Measurements from ENCODE around the gene TMEM132D. TPM values are rescaled to one million over a fixed set of nuclear protein-coding genes. Genes with fewer than 3 reads are reported as not detected.

TMEM132D gene
- total and polyA plus RNA-seq, 2 of the 8 experiments (the other 6 are each of a cell fraction or from before 2014, with no cell fraction given) = 3.5 to 10.1 TPM

DNA sequence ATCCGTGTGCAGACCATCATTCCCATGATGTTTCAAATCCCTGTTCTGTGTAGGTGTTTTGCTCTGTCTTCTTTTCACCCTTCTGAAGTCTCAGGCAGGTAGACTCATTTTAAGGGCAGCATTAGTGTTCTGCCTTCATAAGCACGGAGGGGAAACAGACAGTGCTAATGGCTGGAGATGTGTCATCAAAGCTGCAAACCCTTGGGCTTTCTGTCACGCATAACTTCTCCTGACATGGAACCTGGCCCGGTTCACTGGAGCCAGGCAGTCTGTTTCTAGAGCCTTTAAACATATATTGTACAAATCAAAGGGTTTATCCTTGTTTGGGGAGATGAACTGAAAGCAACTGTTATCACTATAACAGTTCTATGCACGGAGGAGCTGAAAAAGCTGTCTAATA lies 141.4 kb downstream of the TMEM132D start:
- Histone ChIP-seq H2BK120ac (replicated peaks; ENCODE audit: low read depth, low read length) (no peak overlapping the region), H4K8ac (ENCODE audit: extremely low read depth, insufficient read depth, low read length) (no peak overlapping the region), H2BK20ac (ENCODE audit: low read length) (no peak overlapping the region), H3K79me1 (ENCODE audit: low read depth, low read length) (no peaks in the 10 kb centered on the region), H3K4me3 (ENCODE audit: extremely low read depth in 1 of 4, insufficient read depth in 2 of 4, low read depth in 3 of 4, low read length in 4 of 4) (no peak overlapping the region), H3K4me1 (replicated peaks in 1 of 4; ENCODE audit: control insufficient read depth in 3 of 4, insufficient read depth in 4 of 4, low read length in 3 of 4) (no peaks in the 10 kb centered on the region), H3K27ac (ENCODE audit: low read depth, low read length) (no peak overlapping the region), H3K9ac (replicated peaks in 1 of 4; ENCODE audit: extremely low read depth in 1 of 4, low read depth in 3 of 4, low read length in 3 of 4) (no peak overlapping the region), H3K4me2 (ENCODE audit: insufficient read depth in 1 of 2, low read depth in 2 of 2, low read length in 2 of 2) (no peak overlapping the region), H2AFZ (ENCODE audit: low read length) (no peak overlapping the region), H3K9me3 (ENCODE audit: insufficient read depth in 2 of 2, low read depth in 1 of 2, low read length in 1 of 2) (peaks cover 12 to 16% of the 10 kb centered on the region in 2 experiments; a peak in 3 of 4 replicates), H3K79me2 (ENCODE audit: control insufficient read depth in 1 of 2, insufficient read depth in 2 of 2, low read length in 2 of 2) (no peaks in the 10 kb centered on the region), H3K56ac (replicated peaks; ENCODE audit: insufficient read length, low read depth, low read length) (no peak overlapping the region), H2AK5ac (ENCODE audit: low read depth, low read length) (no peak overlapping the region), H3K4ac (replicated peaks; ENCODE audit: insufficient read length, low read depth, low read length) (no peak overlapping the region), H4K91ac (replicated peaks; ENCODE audit: insufficient read length, low read length) (no peak overlapping the region), H2BK15ac (ENCODE audit: low read length) (no peak overlapping the region), H3K23me2 (ENCODE audit: low read depth, low read length) (no peaks in the 10 kb centered on the region), H2BK5ac (ENCODE audit: low read depth, low read length) (no peak overlapping the region), H3K23ac (ENCODE audit: insufficient read length) (no peak overlapping the region), H3K18ac (ENCODE audit: extremely low read depth, low read length) (no peak overlapping the region), H4K20me1 (replicated peaks in 1 of 2; ENCODE audit: control insufficient read depth in 1 of 2, insufficient read depth in 2 of 2, low read length in 2 of 2) (no peaks in the 10 kb centered on the region), H3K14ac (ENCODE audit: insufficient read length) (no peak overlapping the region), H3K27me3 (replicated peaks in 1 of 4; ENCODE audit: control insufficient read depth in 3 of 4, extremely low read depth in 1 of 4, insufficient read depth in 3 of 4, low read length in 3 of 4) (no peaks in the 10 kb centered on the region), H3K36me3 (ENCODE audit: control insufficient read depth in 2 of 4, insufficient read depth in 4 of 4, low read length in 3 of 4) (peaks cover 0 to 12% (median 0%) of the 10 kb centered on the region in 4 experiments; a peak in 2 of 8 replicates), H4K5ac (ENCODE audit: insufficient read length, low read depth, low read length) (no peak overlapping the region), H2BK12ac (ENCODE audit: low read depth, low read length) (peak overlapping the region; percentile 11; the same call in 1 of the 2 replicates)
- DNase-seq (ENCODE audit: low read depth in 1 of 2, low spot score in 2 of 2) (no peak), FAIRE-seq (no peak)
- WGBS, 2 experiments (ENCODE audit: extremely low coverage in 1 of 2, insufficient coverage in 1 of 2, insufficient read length in 1 of 2, insufficient replicate concordance in 2 of 2, low coverage in 1 of 2, low lambda C conversion rate in 2 of 2, missing lambda C conversion rate in 1 of 2) = 92% methylated on average over 5 of the region's 5 CpGs; no CpG with 5 or more reads in 1 of the 2 experiments
- POLR2A ChIA-PET (ENCODE audit: partially characterized antibody) = interaction anchor here (0.6 to 1.5 kb wide), 3 partner anchors 9 to 289 kb away, joined by 3 to 4 read pairs (median 4); no protein-coding TSS in a partner anchor
- CTCF ChIA-PET (ENCODE audit: partially characterized antibody) = interaction anchor here (0.8 to 1.4 kb wide), 2 partner anchors 34 to 259 kb away, joined by 3 read pairs; no protein-coding TSS in a partner anchor
- TF ChIP-seq TCF12 (IDR thresholded peaks at IDR 0.05; ENCODE audit: low read depth, low read length) = no peak
- no peak for TF ChIP-seq SUZ12 (IDR thresholded peaks at IDR 0.05; ENCODE audit: low read length)
- no peak for TF ChIP-seq POLR2A (IDR thresholded peaks at IDR 0.05; ENCODE audit: control extremely low read depth in 1 of 2, low read depth in 2 of 2, low read length in 2 of 2)
- no peak for TF ChIP-seq KDM1A (IDR thresholded peaks at IDR 0.05; ENCODE audit: borderline replicate concordance, low read length)
- no peak for TF ChIP-seq SP1 (IDR thresholded peaks at IDR 0.05; ENCODE audit: low read depth, low read length)
- no peak for TF ChIP-seq TAF7 (optimal IDR thresholded peaks at IDR 0.05; ENCODE audit: borderline replicate concordance, low read depth, low read length)
- TF ChIP-seq, protein P1, sequence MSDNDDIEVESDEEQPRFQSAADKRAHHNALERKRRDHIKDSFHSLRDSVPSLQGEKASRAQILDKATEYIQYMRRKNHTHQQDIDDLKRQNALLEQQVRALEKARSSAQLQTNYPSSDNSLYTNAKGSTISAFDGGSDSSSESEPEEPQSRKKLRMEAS (IDR thresholded peaks at IDR 0.05) = no peak
- TF ChIP-seq BRCA1 (IDR thresholded peaks at IDR 0.05; ENCODE audit: low read depth, low read length) = no peak
- no peak for TF ChIP-seq SIN3A (conservative IDR thresholded peaks at IDR 0.05 in 1 of 2, IDR thresholded peaks at IDR 0.05 in 1 of 2; ENCODE audit: low read depth in 1 of 2, low read length in 2 of 2)
- TF ChIP-seq, protein P2, sequence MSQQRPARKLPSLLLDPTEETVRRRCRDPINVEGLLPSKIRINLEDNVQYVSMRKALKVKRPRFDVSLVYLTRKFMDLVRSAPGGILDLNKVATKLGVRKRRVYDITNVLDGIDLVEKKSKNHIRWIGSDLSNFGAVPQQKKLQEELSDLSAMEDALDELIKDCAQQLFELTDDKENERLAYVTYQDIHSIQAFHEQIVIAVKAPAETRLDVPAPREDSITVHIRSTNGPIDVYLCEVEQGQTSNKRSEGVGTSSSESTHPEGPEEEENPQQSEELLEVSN (IDR thresholded peaks at IDR 0.05) = no peak
- no peak for TF ChIP-seq EP300 (IDR thresholded peaks at IDR 0.05; ENCODE audit: borderline replicate concordance in 1 of 2, low read depth in 2 of 2, low read length in 2 of 2)
- TF ChIP-seq TAF1 (IDR thresholded peaks at IDR 0.05; ENCODE audit: low read depth, low read length) = no peak
- TF ChIP-seq PHF8 (conservative IDR thresholded peaks at IDR 0.05; ENCODE audit: low read depth, low read length) = no peak

Measured in H1 (cell line).